ENCODE measurements around the gene SAMD1. TPM values are rescaled to one million over a fixed set of nuclear protein-coding genes. Genes with fewer than 3 reads are reported as not detected.

Gene SAMD1
- total RNA-seq, 2 donors from 2014 or later = 25.4 to 48.2 TPM

GRCh38 chr19:14062558-14062855, 28.0 kb downstream of the SAMD1 start:
- intact Hi-C loops (cut with DNase I) = no loop called here
- 79% methylated on average over 5 of the region's 5 CpGs for WGBS
- no peak overlapping the region for H3K4me3 ChIP-seq
- TF ChIP-seq POLR2AphosphoS5 (IDR thresholded peaks at IDR 0.05) = no peak
- no peak for TF ChIP-seq POLR2A (IDR thresholded peaks at IDR 0.05)
- TF ChIP-seq CTCF (IDR thresholded peaks at IDR 0.05) = no peak
- H3K27me3 ChIP-seq (replicated peaks; ENCODE audit: insufficient read depth) = no peaks in the 10 kb centered on the region
- H3K4me1 ChIP-seq (replicated peaks) = no peaks in the 10 kb centered on the region
- no peaks in the 10 kb centered on the region for H3K36me3 ChIP-seq
- H3K27ac ChIP-seq = no peak overlapping the region
- no peak for DNase-seq (ENCODE audit: low spot score)
- no peaks in the 10 kb centered on the region for H3K9me3 ChIP-seq

GRCh38 chr19:14061751-14062557, 28.6 kb downstream of the SAMD1 start, which contains the start of gene PALM3:
Gene PALM3, minus strand, starts transcription at chr19:14062076. Its CDS starts 96 bp downstream, at chr19:14061980.
- DNase-seq (ENCODE audit: low spot score) = peak; percentile 42
- H3K27me3 ChIP-seq (replicated peaks; ENCODE audit: insufficient read depth) = no peaks in the 10 kb centered on the region
- H3K4me1 ChIP-seq (replicated peaks) = no peaks in the 10 kb centered on the region
- no peak within 1 kb of the TSS for H3K4me3 ChIP-seq
- WGBS = 43% methylated on average over 19 of the region's 19 CpGs
- H3K27ac ChIP-seq = peak within 1 kb of the TSS in 1 of 2 donors; percentile 36
- no peaks in the 10 kb centered on the region for H3K9me3 ChIP-seq
- H3K36me3 ChIP-seq = no peaks in the 10 kb centered on the region
- peak; percentile 9 for TF ChIP-seq POLR2AphosphoS5 (IDR thresholded peaks at IDR 0.05)
- no peak for TF ChIP-seq POLR2A (IDR thresholded peaks at IDR 0.05)
- TF ChIP-seq CTCF (IDR thresholded peaks at IDR 0.05) = peak in 1 of 4 experiments; percentile 26
- intact Hi-C loops (cut with DNase I) = no loop called here

GRCh38 chr19:14061081-14061749, 29.3 kb downstream of the SAMD1 start:
- no peaks in the 10 kb centered on the region for H3K36me3 ChIP-seq
- no peak for TF ChIP-seq CTCF (IDR thresholded peaks at IDR 0.05)
- no peak for TF ChIP-seq POLR2AphosphoS5 (IDR thresholded peaks at IDR 0.05)
- no peak for TF ChIP-seq POLR2A (IDR thresholded peaks at IDR 0.05)
- DNase-seq (ENCODE audit: low spot score) = no peak
- intact Hi-C loops (cut with DNase I) = no loop called here
- no peaks in the 10 kb centered on the region for H3K9me3 ChIP-seq
- H3K4me1 ChIP-seq (replicated peaks) = no peaks in the 10 kb centered on the region
- peak overlapping the region in 1 of 2 donors; percentile 36 for H3K27ac ChIP-seq
- 60% methylated on average over 9 of the region's 9 CpGs for WGBS
- H3K4me3 ChIP-seq = no peak overlapping the region
- no peaks in the 10 kb centered on the region for H3K27me3 ChIP-seq (replicated peaks; ENCODE audit: insufficient read depth)

GRCh38 chr19:14059652-14060155, 30.8 kb downstream of the SAMD1 start:
- Histone ChIP-seq H3K36me3 (no peaks in the 10 kb centered on the region), H3K9me3 (no peaks in the 10 kb centered on the region), H3K27me3 (replicated peaks; ENCODE audit: insufficient read depth) (no peaks in the 10 kb centered on the region), H3K4me3 (no peak overlapping the region), H3K27ac (no peak overlapping the region), H3K4me1 (replicated peaks) (no peaks in the 10 kb centered on the region)
- DNase-seq (ENCODE audit: low spot score) = no peak
- TF ChIP-seq POLR2A (IDR thresholded peaks at IDR 0.05) = no peak
- TF ChIP-seq POLR2AphosphoS5 (IDR thresholded peaks at IDR 0.05) = no peak
- TF ChIP-seq CTCF (IDR thresholded peaks at IDR 0.05) = no peak
- WGBS = 60% methylated on average over 8 of the region's 8 CpGs
- intact Hi-C loops (cut with DNase I) = no loop called here

Data from prostate gland (tissue), 2 donors.